Rectal smooth muscle tissue (tissue), 1 donor: ENCODE measurements around the gene SV2B.

Experiments
- H3K27ac ChIP-seq: one replicate; pipeline ENCODE4 v1.7.0; 2013; ENCODE audit warnings: low read depth, low read length, inconsistent platforms
- H3K27me3 ChIP-seq: one replicate; pipeline ENCODE4 v1.7.0; 2013; ENCODE audit warnings: low read length; ENCODE audit not compliant: control insufficient read depth, insufficient read depth
- H3K36me3 ChIP-seq: one replicate; pipeline ENCODE4 v1.7.0; 2013; ENCODE audit warnings: low read length; ENCODE audit not compliant: control insufficient read depth, insufficient read depth
- H3K4me1 ChIP-seq: one replicate; pipeline ENCODE4 v1.7.0; 2013; ENCODE audit warnings: low read length; ENCODE audit not compliant: control insufficient read depth, insufficient read depth
- H3K4me3 ChIP-seq: one replicate; pipeline ENCODE4 v1.7.0; 2013; ENCODE audit warnings: low read length
- H3K9ac ChIP-seq: one replicate; pipeline ENCODE4 v1.7.0; 2013; ENCODE audit warnings: low read length

SV2B gene

GRCh38 chr15:91257746-91258414, 157.8 kb downstream of the SV2B start:
- H3K27ac ChIP-seq = no peak overlapping the region
- H3K4me1 ChIP-seq = peaks cover under 1% of the 10 kb centered on the region
- H3K9ac ChIP-seq = no peak overlapping the region
- H3K36me3 ChIP-seq = no peaks in the 10 kb centered on the region
- no peak overlapping the region for H3K4me3 ChIP-seq
- H3K27me3 ChIP-seq = no peaks in the 10 kb centered on the region

GRCh38 chr15:91258415-91258759, 158.3 kb downstream of the SV2B start:
- H3K27me3 ChIP-seq = no peaks in the 10 kb centered on the region
- H3K27ac ChIP-seq = no peak overlapping the region
- H3K4me3 ChIP-seq = no peak overlapping the region
- no peak overlapping the region for H3K9ac ChIP-seq
- no peaks in the 10 kb centered on the region for H3K36me3 ChIP-seq
- H3K4me1 ChIP-seq = peaks cover 4% of the 10 kb centered on the region

- H3K4me1 ChIP-seq = peaks cover 10% of the 10 kb centered on the region
- no peak overlapping the region for H3K9ac ChIP-seq
- H3K36me3 ChIP-seq = no peaks in the 10 kb centered on the region
- H3K27ac ChIP-seq = no peak overlapping the region
- H3K4me3 ChIP-seq = no peak overlapping the region
- no peaks in the 10 kb centered on the region for H3K27me3 ChIP-seq
Measured at GRCh38 chr15:91259077-91259476, 159.0 kb downstream of the SV2B start.

- H3K9ac ChIP-seq = no peak overlapping the region
Measured at GRCh38 chr15:91261345-91261744, 161.3 kb downstream of the SV2B start.

GRCh38 chr15:91263632-91264531, 163.8 kb downstream of the SV2B start:
- Histone ChIP-seq H3K4me1 (peaks cover 19% of the 10 kb centered on the region), H3K27me3 (no peaks in the 10 kb centered on the region), H3K36me3 (no peaks in the 10 kb centered on the region), H3K4me3 (peak overlapping the region; percentile 37), H3K27ac (peak overlapping the region; percentile 76), H3K9ac (no peak overlapping the region)

More at GRCh38 chr15:91261345-91261744, 161.3 kb downstream of the SV2B start:
- Histone ChIP-seq H3K27ac (no peak overlapping the region), H3K4me3 (no peak overlapping the region), H3K4me1 (peaks cover 19% of the 10 kb centered on the region), H3K36me3 (no peaks in the 10 kb centered on the region), H3K27me3 (no peaks in the 10 kb centered on the region)

GRCh38 chr15:91264651-91265351, 164.7 kb downstream of the SV2B start:
- Histone ChIP-seq H3K27ac (peak overlapping the region; percentile 76), H3K4me1 (peaks cover 19% of the 10 kb centered on the region), H3K27me3 (no peaks in the 10 kb centered on the region), H3K36me3 (no peaks in the 10 kb centered on the region), H3K4me3 (peak overlapping the region; percentile 37), H3K9ac (no peak overlapping the region)

GRCh38 chr15:91265416-91265940, 165.4 kb downstream of the SV2B start:
- H3K4me3 ChIP-seq = no peak overlapping the region
- no peak overlapping the region for H3K27ac ChIP-seq
- no peaks in the 10 kb centered on the region for H3K27me3 ChIP-seq
- peaks cover 19% of the 10 kb centered on the region for H3K4me1 ChIP-seq
- H3K9ac ChIP-seq = no peak overlapping the region
- H3K36me3 ChIP-seq = no peaks in the 10 kb centered on the region

GRCh38 chr15:91268510-91268909, 168.5 kb downstream of the SV2B start:
- Histone ChIP-seq H3K4me3 (no peak overlapping the region), H3K9ac (no peak overlapping the region), H3K27ac (no peak overlapping the region), H3K36me3 (no peaks in the 10 kb centered on the region), H3K27me3 (no peaks in the 10 kb centered on the region), H3K4me1 (peaks cover 14% of the 10 kb centered on the region)

- Histone ChIP-seq H3K9ac (no peak overlapping the region), H3K36me3 (no peaks in the 10 kb centered on the region), H3K27me3 (no peaks in the 10 kb centered on the region), H3K27ac (no peak overlapping the region), H3K4me3 (no peak overlapping the region), H3K4me1 (no peaks in the 10 kb centered on the region)
Measured at GRCh38 chr15:91270747-91271146, 170.7 kb downstream of the SV2B start.

GRCh38 chr15:91271565-91272153, 171.6 kb downstream of the SV2B start:
- Histone ChIP-seq H3K4me1 (no peaks in the 10 kb centered on the region), H3K27ac (no peak overlapping the region), H3K9ac (no peak overlapping the region), H3K4me3 (no peak overlapping the region), H3K27me3 (no peaks in the 10 kb centered on the region), H3K36me3 (no peaks in the 10 kb centered on the region)

GRCh38 chr15:91275844-91276243, 175.8 kb downstream of the SV2B start:
- H3K27ac ChIP-seq = no peak overlapping the region
- H3K4me3 ChIP-seq = no peak overlapping the region
- no peaks in the 10 kb centered on the region for H3K27me3 ChIP-seq
- H3K4me1 ChIP-seq = no peaks in the 10 kb centered on the region
- H3K36me3 ChIP-seq = no peaks in the 10 kb centered on the region
- H3K9ac ChIP-seq = no peak overlapping the region

- Histone ChIP-seq H3K27me3 (no peaks in the 10 kb centered on the region), H3K27ac (no peak overlapping the region), H3K4me3 (no peak overlapping the region), H3K36me3 (no peaks in the 10 kb centered on the region), H3K9ac (no peak overlapping the region), H3K4me1 (no peaks in the 10 kb centered on the region)
Measured at GRCh38 chr15:91278951-91279350, 178.9 kb downstream of the SV2B start.
